ENCODE measurements around the gene LURAP1L.

LURAP1L gene

DNA sequence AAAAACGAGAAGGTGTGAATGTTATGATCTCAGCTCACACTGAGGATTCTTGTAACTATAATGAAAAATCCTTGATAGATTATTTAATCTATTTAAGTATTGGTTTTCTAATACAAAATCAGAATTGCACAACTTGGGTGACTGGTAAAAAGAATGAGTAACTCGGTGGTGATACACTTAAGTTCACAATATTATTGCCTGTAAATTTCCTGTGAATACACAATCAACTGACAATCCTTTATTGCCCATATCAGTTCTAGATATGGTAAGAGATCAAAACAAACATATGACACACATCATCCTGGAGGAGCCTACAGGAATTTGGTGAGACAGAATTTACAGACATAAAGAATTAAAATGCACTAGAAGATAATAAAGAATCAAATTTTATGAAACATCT lies 14.1 kb upstream of the LURAP1L start:
- no peak for DNase-seq (ENCODE audit: low read depth)
- no peak for TF ChIP-seq CTCF (conservative IDR thresholded peaks at IDR 0.05; ENCODE audit: low read depth, low read length)
- no peak overlapping the region for H3K4me3 ChIP-seq (ENCODE audit: low read length)

DNA sequence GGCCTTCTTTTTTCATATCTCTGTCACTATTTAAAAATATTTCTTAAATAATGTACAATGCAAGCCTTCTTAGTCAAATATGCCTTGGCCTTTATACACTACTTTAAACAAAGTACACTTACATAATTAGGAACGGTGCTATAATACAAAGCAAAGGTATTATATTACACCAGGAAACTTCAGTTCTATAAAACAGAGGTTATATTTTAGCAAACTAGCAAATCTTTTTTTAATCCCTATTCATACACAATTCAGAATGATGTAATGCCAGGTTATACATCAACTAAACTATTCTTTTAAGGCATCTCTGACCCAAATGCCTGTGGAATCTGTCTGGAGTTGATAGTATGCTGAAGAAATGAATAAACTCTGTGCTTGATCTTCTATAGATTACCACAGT lies 10.7 kb upstream of the LURAP1L start:
- no peak for DNase-seq (ENCODE audit: low read depth)
- H3K4me3 ChIP-seq (ENCODE audit: low read length): no peak overlapping the region
- TF ChIP-seq CTCF (conservative IDR thresholded peaks at IDR 0.05; ENCODE audit: low read depth, low read length): no peak

DNA sequence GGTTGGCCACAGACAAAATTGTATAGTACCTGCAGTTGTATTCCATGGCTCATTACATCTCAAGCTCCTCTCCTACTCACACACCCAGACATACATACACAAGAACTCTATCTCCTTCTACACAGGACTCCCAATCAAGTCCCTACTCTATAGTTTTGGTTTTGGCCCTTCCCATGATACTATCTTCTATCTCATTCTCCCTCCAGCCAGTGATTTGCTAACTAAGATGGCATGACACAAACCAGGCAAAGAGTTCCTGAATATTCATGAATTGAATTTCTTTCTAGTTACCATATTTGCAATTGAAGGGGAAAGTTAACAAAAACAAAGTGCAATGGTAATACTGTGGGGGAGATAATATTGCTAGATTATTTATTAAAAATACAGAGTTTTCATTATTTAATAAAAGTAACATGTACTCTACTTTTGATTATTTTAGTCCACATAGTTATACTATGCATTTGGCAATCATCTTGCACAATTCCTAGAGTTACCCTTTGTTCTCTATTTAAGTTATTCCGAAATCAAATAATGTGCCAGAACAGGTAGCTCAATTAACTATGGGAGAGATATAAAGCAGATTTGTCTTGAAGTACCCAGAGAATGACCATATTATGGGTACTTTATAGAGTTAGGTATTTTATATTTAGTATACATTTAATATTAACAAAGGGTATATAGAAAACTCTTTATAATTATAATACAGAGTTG lies 9.6 kb upstream of the LURAP1L start:
- no peak overlapping the region for H3K4me3 ChIP-seq (ENCODE audit: low read length)
- TF ChIP-seq CTCF (conservative IDR thresholded peaks at IDR 0.05; ENCODE audit: low read depth, low read length): no peak
- DNase-seq (ENCODE audit: low read depth): no peak

DNA sequence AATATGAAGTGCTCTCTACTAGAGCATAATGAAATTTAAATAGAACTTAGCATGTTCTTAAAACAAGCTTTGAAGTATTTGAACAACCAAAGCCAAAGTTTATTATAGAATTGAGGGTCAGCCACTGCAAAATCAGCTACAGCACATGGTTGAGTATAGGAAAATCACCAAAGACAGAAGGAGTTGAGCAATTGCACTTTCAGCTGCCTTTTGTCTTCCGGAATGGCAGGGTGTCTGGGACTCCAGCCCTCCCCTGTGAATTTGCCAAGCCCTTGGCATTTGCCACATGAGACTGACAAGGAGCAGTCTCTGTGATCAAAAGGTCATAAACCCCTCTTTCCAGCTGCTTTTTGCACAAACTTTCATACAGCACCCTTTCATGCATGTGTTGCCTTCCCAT lies 8.5 kb upstream of the LURAP1L start:
- no peak overlapping the region for H3K4me3 ChIP-seq (ENCODE audit: low read length)
- no peak for DNase-seq (ENCODE audit: low read depth)
- TF ChIP-seq CTCF (conservative IDR thresholded peaks at IDR 0.05; ENCODE audit: low read depth, low read length): no peak

DNA sequence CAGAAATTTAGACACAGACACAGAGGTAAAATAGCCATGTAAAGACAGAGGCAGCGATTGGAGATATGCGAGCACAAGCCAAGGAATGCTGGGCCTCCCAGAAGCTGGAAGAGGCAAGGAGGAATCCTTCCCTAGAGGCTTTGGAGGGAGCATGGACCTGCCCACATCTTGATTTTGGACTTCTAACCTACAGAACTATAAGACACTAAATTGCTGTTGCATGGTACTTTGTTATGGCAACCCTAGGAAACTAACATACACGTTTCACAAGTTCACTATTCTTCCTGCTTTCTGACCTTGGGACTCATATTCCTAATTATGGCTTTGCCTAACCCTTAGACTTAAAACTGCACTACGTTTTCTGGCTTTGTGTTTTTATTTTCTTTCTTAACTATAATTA lies 4.6 kb upstream of the LURAP1L start:
- H3K4me3 ChIP-seq (ENCODE audit: low read length): no peak overlapping the region
- no peak for DNase-seq (ENCODE audit: low read depth)
- no peak for TF ChIP-seq CTCF (conservative IDR thresholded peaks at IDR 0.05; ENCODE audit: low read depth, low read length)

DNA sequence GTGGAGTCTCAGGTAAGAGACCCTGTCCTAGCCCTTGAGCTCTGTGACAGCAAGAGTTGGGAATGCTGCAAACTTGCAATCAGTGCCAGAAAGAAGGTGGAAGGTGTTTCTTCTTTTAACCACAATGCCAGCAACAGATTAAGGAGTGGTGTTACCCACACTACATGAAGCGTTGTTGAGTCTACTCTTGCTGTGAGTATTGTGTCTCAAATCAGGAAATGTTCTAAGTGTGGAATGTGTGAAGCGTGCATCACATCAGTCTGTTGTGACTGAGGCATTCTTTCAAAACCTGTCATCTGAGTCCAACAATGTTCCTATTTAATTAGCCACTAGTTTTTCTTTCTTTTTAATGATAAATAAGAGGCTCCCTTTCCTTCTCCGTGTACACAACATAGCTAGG lies 2.9 kb upstream of the LURAP1L start:
- TF ChIP-seq CTCF (conservative IDR thresholded peaks at IDR 0.05; ENCODE audit: low read depth, low read length): no peak
- no peak overlapping the region for H3K4me3 ChIP-seq (ENCODE audit: low read length)
- DNase-seq (ENCODE audit: low read depth): no peak

DNA sequence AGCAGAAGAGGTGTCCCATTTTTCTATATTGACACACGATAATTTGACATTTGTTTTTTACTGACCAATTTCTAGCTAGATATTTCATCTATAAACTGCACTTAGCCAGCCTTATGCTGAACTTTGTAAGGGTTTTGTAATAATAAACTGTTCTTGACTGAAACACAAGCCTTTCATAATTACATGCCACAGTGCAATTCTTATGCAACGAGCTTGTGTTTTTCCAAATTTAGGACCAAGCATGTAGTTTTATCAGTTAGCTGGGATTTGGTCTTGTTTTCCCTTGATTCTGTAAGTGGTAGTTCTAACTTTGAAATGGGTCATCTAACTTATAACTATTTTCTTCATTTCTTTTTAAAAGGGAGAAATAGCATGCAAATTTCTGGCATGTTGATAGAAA lies 1.3 kb upstream of the LURAP1L start:
- no peak for DNase-seq (ENCODE audit: low read depth)
- no peak overlapping the region for H3K4me3 ChIP-seq (ENCODE audit: low read length)
- no peak for TF ChIP-seq CTCF (conservative IDR thresholded peaks at IDR 0.05; ENCODE audit: low read depth, low read length)

Data from retinal pigment epithelial cell (primary cell).